Lung (tissue), 12 donors: Measurements from ENCODE around the gene SLC29A3. TPM values are rescaled to one million over a fixed set of nuclear protein-coding genes. Genes with fewer than 3 reads are reported as not detected.

Source experiments
- ATAC-seq: fragments of 200-7000 bp; cut with Tn5 transposase; one replicate; pipeline ENCODE4 v1.9.1; 2020; ENCODE audit warnings: moderate number of reproducible peaks; ENCODE audit not compliant: insufficient read depth, low FRiP score
- DNase-seq, 3 donors: peaks; one replicate each; pipeline ENCODE4 v3.0.0-alpha.2; 2013 to 2017
- H3K27ac ChIP-seq, 2 donors: one replicate each; pipeline ENCODE4 v1.5.1; 2013; ENCODE audit warnings: mild to moderate bottlenecking in 2 of 2, moderate library complexity in 2 of 2, control low read depth in 1 of 2, inconsistent platforms in 1 of 2, low read depth in 1 of 2, low read length in 1 of 2
- H3K27me3 ChIP-seq, 3 donors: one replicate each; pipeline ENCODE4 v1.5.1; 2013; ENCODE audit warnings: low read length in 2 of 3; ENCODE audit not compliant: control insufficient read depth in 3 of 3, insufficient read depth in 3 of 3
- H3K36me3 ChIP-seq, 4 donors: one replicate each; pipeline ENCODE4 v1.5.1; 2013; ENCODE audit warnings: low read length in 4 of 4, mild to moderate bottlenecking in 1 of 4, moderate library complexity in 1 of 4; ENCODE audit not compliant: control insufficient read depth in 4 of 4, insufficient read depth in 4 of 4
- H3K4me1 ChIP-seq, 5 donors: one replicate each; pipeline ENCODE4 v1.5.1; 2013; ENCODE audit warnings: low read length in 5 of 5, mild to moderate bottlenecking in 2 of 5, moderate library complexity in 1 of 5; ENCODE audit not compliant: control insufficient read depth in 5 of 5, insufficient read depth in 5 of 5
- H3K4me3 ChIP-seq: one replicate; pipeline ENCODE4 v1.5.1; 2013; ENCODE audit warnings: mild to moderate bottlenecking, control low read depth, moderate library complexity
- H3K9ac ChIP-seq, 2 donors: one replicate each; pipeline ENCODE4 v1.5.1; 2013; ENCODE audit warnings: low read length in 2 of 2, control low read depth in 1 of 2; ENCODE audit not compliant: insufficient read depth in 1 of 2
- H3K9me3 ChIP-seq, 4 donors: one replicate each; pipeline ENCODE4 v1.5.1; 2013; ENCODE audit warnings: low read length in 3 of 4, mild to moderate bottlenecking in 1 of 4, moderate library complexity in 1 of 4; ENCODE audit not compliant: control insufficient read depth in 4 of 4, insufficient read depth in 3 of 4
- CTCF ChIP-seq: IDR thresholded peaks from 2 replicates; pipeline ENCODE4 v1.5.1; 2012; ENCODE audit warnings: mild to moderate bottlenecking; ENCODE audit errors: control extremely low read depth, extremely low read depth
- WGBS, 2 donors: extraction: QIAGEN DNeasy Blood & Tissue Kit; methylation state at CpG; one replicate each; pipeline ENCODE4 v1.1.7; 2013; 5-methylcytosine and 5-hydroxymethylcytosine counted together
- polyA plus RNA-seq, 2 donors: library from polyadenylated mRNA; stranded (reverse); fragments of 200-250 nt; gene quantifications; one replicate each; pipeline ENCODE4 v1.2.1, GENCODE V29; 2013
- total RNA-seq, 2 donors: library from RNA; depleted of rRNA in 1 of 2; stranded (reverse); fragments of >200 nt in 1 of 2; gene quantifications; one replicate each; pipeline ENCODE4 v1.2.1, GENCODE V29; 2014 to 2021
- donor health status: control.
- donor health status: control.
- donor health status: Bipolar disorder and iron deficiency.
- donor health status: healthy.
- donor health status: DM: yes; HTN: yes; CAD: no.

The SLC29A3 gene
- total and polyA plus RNA-seq, 4 donors = 4.9 to 9.6 (median 5.4) TPM

GRCh38 chr10:71274901-71275796 is 43.9 kb upstream of the SLC29A3 start:
- DNase-seq = no peak

GRCh38 chr10:71276873-71277272 is 42.2 kb upstream of the SLC29A3 start:
- Histone ChIP-seq H3K27me3 (no peaks in the 10 kb centered on the region), H3K4me3 (no peak overlapping the region), H3K4me1 (peaks cover 0 to 19% (median 6%) of the 10 kb centered on the region in 5 donors), H3K36me3 (peaks cover 0 to 8% (median 1%) of the 10 kb centered on the region in 4 donors), H3K9me3 (no peaks in the 10 kb centered on the region), H3K9ac (no peak overlapping the region), H3K27ac (no peak overlapping the region)
- no peak for ATAC-seq
- no peak for DNase-seq
- 88 to 91% methylated on average over 9 of the region's 9 CpGs for WGBS, 2 donors
- no peak for TF ChIP-seq CTCF

More at GRCh38 chr10:71274901-71275796, 43.9 kb upstream of the SLC29A3 start:
- no peak overlapping the region for H3K4me3 ChIP-seq
- no peak overlapping the region for H3K27ac ChIP-seq
- H3K9ac ChIP-seq = no peak overlapping the region
- H3K9me3 ChIP-seq = no peaks in the 10 kb centered on the region
- H3K36me3 ChIP-seq = peaks cover 0 to 5% (median 1%) of the 10 kb centered on the region in 4 donors
- 47 to 63% methylated on average over 11 of the region's 11 CpGs for WGBS, 2 donors
- H3K27me3 ChIP-seq = no peaks in the 10 kb centered on the region
- peaks cover 0 to 16% (median 6%) of the 10 kb centered on the region in 5 donors for H3K4me1 ChIP-seq
- ATAC-seq = no peak
- no peak for TF ChIP-seq CTCF

- H3K4me3 ChIP-seq = no peak overlapping the region
- no peak for TF ChIP-seq CTCF
- peaks cover 0 to 13% (median 5%) of the 10 kb centered on the region in 5 donors for H3K4me1 ChIP-seq
- no peak for DNase-seq
- no peak overlapping the region for H3K27ac ChIP-seq
- peaks cover 0 to 11% (median 4%) of the 10 kb centered on the region in 4 donors for H3K36me3 ChIP-seq
- no peak for ATAC-seq
- no peak overlapping the region for H3K9ac ChIP-seq
- 92 to 96% methylated on average over 11 of the region's 11 CpGs for whole genome bisulfite sequencing, 2 donors
- no peaks in the 10 kb centered on the region for H3K9me3 ChIP-seq
- no peaks in the 10 kb centered on the region for H3K27me3 ChIP-seq
Observed at GRCh38 chr10:71277914-71278665, 41.0 kb upstream of the SLC29A3 start.
